CD14-positive monocyte (primary cell): ENCODE measurements around the gene ISCU. TPM values are rescaled to one million over a fixed set of nuclear protein-coding genes. Genes with fewer than 3 reads are reported as not detected.

Experiments
- DNase-seq, 3 donors: peaks; one replicate each; pipeline ENCODE4 v3.0.0-alpha.2; 2011 to 2022
- H2AFZ ChIP-seq: 2 replicates; pipeline ENCODE4 v1.6.0; 2012; ENCODE audit warnings: mild to moderate bottlenecking, low read depth, low read length, inconsistent platforms; ENCODE audit not compliant: insufficient read depth, poor library complexity, severe bottlenecking
- H3K27ac ChIP-seq, 2 donors: 1 replicate in 1 of 2; 2 replicates in 1 of 2; pipeline ENCODE4 v1.5.1; 2012 to 2013; ENCODE audit warnings: low read length in 2 of 2, control low read depth in 1 of 2, inconsistent platforms in 1 of 2, low read depth in 1 of 2, mild to moderate bottlenecking in 1 of 2
- H3K27me3 ChIP-seq, 2 donors: one replicate each; pipeline versions ENCODE4 v1.6.0 to v1.6.1; 2011 to 2013; ENCODE audit warnings: low read length in 2 of 2; ENCODE audit not compliant: control insufficient read depth in 2 of 2, insufficient read depth in 2 of 2
- H3K36me3 ChIP-seq, 2 donors: replicated peaks in 1 of 2; 1 replicate in 1 of 2; 2 replicates in 1 of 2; pipeline versions ENCODE4 v1.5.1 to v1.6.1; 2012 to 2013; ENCODE audit warnings: low read length in 2 of 2, control low read depth in 1 of 2, inconsistent platforms in 1 of 2, mild to moderate bottlenecking in 1 of 2; ENCODE audit not compliant: insufficient read depth in 2 of 2, control insufficient read depth in 1 of 2
- H3K4me1 ChIP-seq, 2 donors: 1 replicate in 1 of 2; 2 replicates in 1 of 2; pipeline versions ENCODE4 v1.5.1 to v1.6.1; 2012 to 2013; ENCODE audit warnings: low read length in 2 of 2, control low read depth in 1 of 2, inconsistent platforms in 1 of 2, mild to moderate bottlenecking in 1 of 2, moderate library complexity in 1 of 2; ENCODE audit not compliant: insufficient read depth in 2 of 2, control insufficient read depth in 1 of 2
- H3K4me2 ChIP-seq: replicated peaks from 2 replicates; pipeline ENCODE3; 2012; ENCODE audit warnings: low read length, moderate library complexity, mild to moderate bottlenecking; ENCODE audit not compliant: poor library complexity, severe bottlenecking; ENCODE audit errors: extremely low read depth
- H3K4me3 ChIP-seq, 3 experiments: fragments of 200-600 bp in 1 of 3; sonication (generic) in 1 of 3; replicated peaks in 1 of 3; 1 replicate in 2 of 3; 2 replicates in 1 of 3; pipeline ENCODE4 v1.5.1; 2011 to 2013; ENCODE audit warnings: low read length in 3 of 3, mild to moderate bottlenecking in 3 of 3, control low read depth in 2 of 3, low read depth in 2 of 3, inconsistent platforms in 1 of 3, moderate library complexity in 1 of 3
- H3K79me2 ChIP-seq: 2 replicates; pipeline ENCODE4 v1.6.0; 2012; ENCODE audit warnings: mild to moderate bottlenecking, control low read depth, inconsistent platforms, low read length, moderate library complexity; ENCODE audit not compliant: insufficient read depth
- H3K9ac ChIP-seq: 2 replicates; pipeline ENCODE4 v1.6.0; 2017; ENCODE audit warnings: low read length, mild to moderate bottlenecking; ENCODE audit not compliant: insufficient read depth, poor library complexity, severe bottlenecking
- H3K9me3 ChIP-seq, 2 donors: replicated peaks in 1 of 2; 1 replicate in 1 of 2; 2 replicates in 1 of 2; pipeline versions ENCODE4 v1.5.1 to v1.6.1; 2012 to 2013; ENCODE audit warnings: low read length in 2 of 2, control low read depth in 1 of 2; ENCODE audit not compliant: control insufficient read depth in 1 of 2, insufficient read depth in 1 of 2
- H4K20me1 ChIP-seq: 2 replicates; pipeline ENCODE4 v1.6.0; 2012; ENCODE audit warnings: mild to moderate bottlenecking, low read length, control low read depth, moderate library complexity; ENCODE audit not compliant: insufficient read depth
- H3K27ac Mint-ChIP-seq, 7 donors: one replicate each; pipeline ENCODE4 v1.8.0; 2020; ENCODE audit warnings: mild to moderate bottlenecking in 7 of 7, mixed read lengths in 7 of 7, moderate library complexity in 6 of 7, inconsistent platforms in 2 of 7
- H3K27me3 Mint-ChIP-seq, 3 donors: one replicate each; pipeline ENCODE4 v1.8.0; 2021 to 2022; ENCODE audit warnings: low read depth in 3 of 3, mild to moderate bottlenecking in 3 of 3, mixed read lengths in 3 of 3, moderate library complexity in 3 of 3, inconsistent platforms in 1 of 3
- H3K36me3 Mint-ChIP-seq, 2 donors: one replicate each; pipeline ENCODE4 v1.8.0; 2020; ENCODE audit warnings: mixed read lengths in 2 of 2, inconsistent platforms in 1 of 2, mild to moderate bottlenecking in 1 of 2
- H3K4me1 Mint-ChIP-seq: one replicate; pipeline ENCODE4 v1.8.0; 2020; ENCODE audit warnings: mild to moderate bottlenecking, mixed read lengths
- H3K4me3 Mint-ChIP-seq, 2 donors: one replicate each; pipeline ENCODE4 v1.8.0; 2020; ENCODE audit warnings: mild to moderate bottlenecking in 2 of 2, mixed read lengths in 2 of 2, moderate library complexity in 1 of 2
- H3K9me3 Mint-ChIP-seq, 7 donors: one replicate each; pipeline ENCODE4 v1.8.0; 2020 to 2022; ENCODE audit warnings: mixed read lengths in 7 of 7, mild to moderate bottlenecking in 6 of 7, moderate library complexity in 6 of 7, inconsistent platforms in 2 of 7
- CTCF ChIP-seq: fragments of 200-600 bp; IDR thresholded peaks from one replicate; pipeline ENCODE4 v1.8.0; 2022; ENCODE audit warnings: antibody characterized with exemption, mild to moderate bottlenecking
- WGBS: methylation state at CpG from one replicate; pipeline ENCODE4 v1.1.5; 2013; ENCODE audit warnings: missing lambda C conversion rate; ENCODE audit not compliant: insufficient coverage; 5-methylcytosine and 5-hydroxymethylcytosine counted together
- intact Hi-C, 2 donors: fragments of 100-400 bp; cut with micrococcal nuclease; formaldehyde crosslinking; loops; one replicate each; pipeline versions ENCODE4 v1.15.0 to v1.15.1; 2023
- polyA plus RNA-seq, 3 donors: library from polyadenylated mRNA; depleted of rRNA in 1 of 3; unstranded in 2 of 3; stranded (reverse) in 1 of 3; fragments of 300-500 nt in 2 of 3; fragments of >200 nt in 1 of 3; fragmentation: Illumina TruSeq in 2 of 3; gene quantifications; 1 replicate in 2 of 3; 2 replicates in 1 of 3; pipeline ENCODE4 v1.2.3, GENCODE V29; 2012 to 2021

ISCU gene
- polyA plus RNA-seq, 3 donors = 90.9 to 114 (median 111) TPM

- H3K27me3 ChIP-seq = no peaks in the 10 kb centered on the region
- TF ChIP-seq CTCF = no peak
- H3K27ac Mint-ChIP-seq = no peak overlapping the region
- 95% methylated on average over 20 of the region's 22 CpGs for WGBS
- H3K27me3 Mint-ChIP-seq = peaks cover 0 to 4% (median 2%) of the 10 kb centered on the region in 3 donors
- no peak overlapping the region for H3K27ac ChIP-seq
- H3K79me2 ChIP-seq = no peaks in the 10 kb centered on the region
- H3K4me2 ChIP-seq = no peak overlapping the region
- H2AFZ ChIP-seq = no peak overlapping the region
- H3K4me1 Mint-ChIP-seq = no peaks in the 10 kb centered on the region
- no peak for DNase-seq
- H3K4me1 ChIP-seq = no peaks in the 10 kb centered on the region
- H3K9me3 Mint-ChIP-seq = no peaks in the 10 kb centered on the region
- H3K9ac ChIP-seq = no peak overlapping the region
- no peaks in the 10 kb centered on the region for H4K20me1 ChIP-seq
- no peak overlapping the region for H3K4me3 Mint-ChIP-seq
- no peak overlapping the region for H3K4me3 ChIP-seq
- H3K36me3 Mint-ChIP-seq = no peaks in the 10 kb centered on the region
- H3K36me3 ChIP-seq = no peaks in the 10 kb centered on the region
- intact Hi-C loops = no loop called here
- no peaks in the 10 kb centered on the region for H3K9me3 ChIP-seq
Measured at GRCh38 chr12:108591267-108591980, 29.0 kb downstream of the ISCU start.

- Mint-ChIP-seq H3K4me3 (no peak overlapping the region), H3K27me3 (peaks cover 0 to 4% (median 2%) of the 10 kb centered on the region in 3 donors), H3K36me3 (no peaks in the 10 kb centered on the region), H3K4me1 (no peaks in the 10 kb centered on the region), H3K9me3 (no peaks in the 10 kb centered on the region), H3K27ac (peak overlapping the region in 1 of 7 donors; percentile 66)
- H3K27me3 ChIP-seq = no peaks in the 10 kb centered on the region
- no peaks in the 10 kb centered on the region for H3K4me1 ChIP-seq
- no peak for DNase-seq
- no peak overlapping the region for H3K27ac ChIP-seq
- H4K20me1 ChIP-seq = no peaks in the 10 kb centered on the region
- H3K79me2 ChIP-seq = no peaks in the 10 kb centered on the region
- H3K4me2 ChIP-seq = no peak overlapping the region
- WGBS = 97% methylated on average over 6 of the region's 25 CpGs
- H3K4me3 ChIP-seq = no peak overlapping the region
- H3K36me3 ChIP-seq = no peaks in the 10 kb centered on the region
- no peak overlapping the region for H3K9ac ChIP-seq
- no peak for TF ChIP-seq CTCF
- H3K9me3 ChIP-seq = no peaks in the 10 kb centered on the region
- H2AFZ ChIP-seq = no peak overlapping the region
- intact Hi-C loops = no loop called here
Measured at GRCh38 chr12:108592033-108592909, 29.9 kb downstream of the ISCU start.
